Pulmonary artery endothelial cell (primary cell): ENCODE data around the gene PDHA1. TPM values are rescaled to one million over a fixed set of nuclear protein-coding genes. Genes with fewer than 3 reads are reported as not detected.

Source experiments
- DNase-seq: peaks from one replicate; pipeline ENCODE4 v3.0.0-alpha.2; 2011; ENCODE audit warnings: low read depth, low spot score
- total RNA-seq: library from RNA; depleted of rRNA; stranded (reverse); fragments of >200 nt; gene quantifications from 2 replicates; pipeline ENCODE4 v1.2.3, GENCODE V29; 2014

PDHA1 gene
- 145 and 169 TPM in 2 replicates for total RNA-seq

- peak; percentile 48 for DNase-seq
These were observed at the start of gene PDHA1 for GRCh38 chrX:19343535-19344408. Gene PDHA1 (plus strand): TSS chrX:19343927. CDS start chrX:19344038, 111 bp downstream.

- no peak for DNase-seq
These were observed 40.4 kb upstream of the PDHA1 start for GRCh38 chrX:19303256-19303880.

- DNase-seq = no peak
These were observed 17.2 kb upstream of the PDHA1 start for GRCh38 chrX:19326567-19326966.

- no peak for DNase-seq
These were observed 11.9 kb upstream of the PDHA1 start for GRCh38 chrX:19331831-19332230.

GRCh38 chrX:19332983-19333382 is 10.7 kb upstream of the PDHA1 start:
- no peak for DNase-seq

GRCh38 chrX:19334945-19335626 is 8.6 kb upstream of the PDHA1 start:
- no peak for DNase-seq

GRCh38 chrX:19342331-19342906 is 1.3 kb upstream of the PDHA1 start:
- no peak for DNase-seq

GRCh38 chrX:19343085-19343534 is 617 bp upstream of the PDHA1 start:
- no peak for DNase-seq

- DNase-seq = no peak
These were observed 934 bp downstream of the PDHA1 start for GRCh38 chrX:19344661-19345060.

- DNase-seq = no peak
These were observed 4.2 kb downstream of the PDHA1 start for GRCh38 chrX:19347916-19348315.

GRCh38 chrX:19349264-19349663 is 5.5 kb downstream of the PDHA1 start:
- no peak for DNase-seq

GRCh38 chrX:19350941-19351384 is 7.2 kb downstream of the PDHA1 start:
- DNase-seq = no peak

GRCh38 chrX:19354625-19355024 is 10.9 kb downstream of the PDHA1 start:
- DNase-seq = no peak

GRCh38 chrX:19358521-19358920 is 14.8 kb downstream of the PDHA1 start:
- DNase-seq = no peak

- no peak for DNase-seq
These were observed 17.2 kb downstream of the PDHA1 start for GRCh38 chrX:19360903-19361302.

GRCh38 chrX:19361701-19362100 is 18.0 kb downstream of the PDHA1 start:
- DNase-seq = no peak

- no peak for DNase-seq
These were observed 24.8 kb downstream of the PDHA1 start for GRCh38 chrX:19368576-19368975.

GRCh38 chrX:19370061-19370460 is 26.3 kb downstream of the PDHA1 start:
- no peak for DNase-seq

- DNase-seq = no peak
These were observed 28.4 kb downstream of the PDHA1 start for GRCh38 chrX:19372170-19372546.

- no peak for DNase-seq
These were observed 29.0 kb downstream of the PDHA1 start for GRCh38 chrX:19372547-19373331.

- no peak for DNase-seq
These were observed 29.7 kb downstream of the PDHA1 start for GRCh38 chrX:19373351-19373891.
